DMS153 treated with DMSO at 0.1 percent for 48 hours (cell line): ENCODE measurements around the gene PI4K2B.
"Not testable (repeated sequence)": the region's sequence is repeated elsewhere in the genome, so short reads cannot be mapped to it uniquely, and the experiment has no call there.

Experiments
- DNase-seq: peaks from one replicate; lab custom pipeline; 2025; ENCODE audit not compliant: unreplicated experiment; lab: John Stamatoyannopoulos, UW

Gene PI4K2B

DNA sequence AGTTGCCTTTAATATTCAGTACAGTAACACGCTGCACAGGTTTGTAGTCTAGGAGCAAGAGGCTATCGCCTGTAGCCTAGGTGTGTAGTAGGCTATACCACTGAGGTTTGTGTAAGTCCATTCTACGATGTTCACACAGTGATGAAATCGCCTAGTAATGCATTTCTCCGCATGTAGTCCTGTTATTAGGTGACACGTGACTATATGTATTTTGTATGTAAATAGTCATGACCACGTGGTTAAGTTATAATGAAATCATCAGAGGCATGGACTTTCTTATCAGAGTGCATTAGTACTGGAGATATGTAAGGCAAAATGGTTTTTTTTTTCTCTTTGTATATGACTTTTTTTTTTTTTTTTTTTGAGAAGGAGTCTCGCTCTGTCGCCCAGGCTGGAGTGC is 68.8 kb downstream of the PI4K2B start:
- DNase-seq, result no peak

DNA sequence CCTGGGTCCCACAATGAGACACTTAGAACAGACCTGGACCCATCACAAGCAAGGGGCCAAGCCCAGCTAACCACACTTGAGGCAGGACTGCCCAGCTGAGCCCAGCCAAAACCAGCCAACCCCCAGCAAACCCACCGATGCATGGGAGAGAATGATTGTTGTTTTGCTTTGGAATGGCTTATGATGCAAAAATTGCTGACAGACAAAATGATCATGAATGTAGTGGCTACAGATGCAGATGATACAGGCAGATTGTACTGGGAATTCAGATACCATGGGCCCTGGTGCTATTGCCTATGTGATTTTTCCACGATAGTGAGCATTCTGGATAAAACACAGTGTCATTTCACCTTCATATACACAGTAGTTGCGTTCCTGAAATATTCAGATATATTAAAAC is 69.7 kb downstream of the PI4K2B start:
- DNase-seq, result no peak

DNA sequence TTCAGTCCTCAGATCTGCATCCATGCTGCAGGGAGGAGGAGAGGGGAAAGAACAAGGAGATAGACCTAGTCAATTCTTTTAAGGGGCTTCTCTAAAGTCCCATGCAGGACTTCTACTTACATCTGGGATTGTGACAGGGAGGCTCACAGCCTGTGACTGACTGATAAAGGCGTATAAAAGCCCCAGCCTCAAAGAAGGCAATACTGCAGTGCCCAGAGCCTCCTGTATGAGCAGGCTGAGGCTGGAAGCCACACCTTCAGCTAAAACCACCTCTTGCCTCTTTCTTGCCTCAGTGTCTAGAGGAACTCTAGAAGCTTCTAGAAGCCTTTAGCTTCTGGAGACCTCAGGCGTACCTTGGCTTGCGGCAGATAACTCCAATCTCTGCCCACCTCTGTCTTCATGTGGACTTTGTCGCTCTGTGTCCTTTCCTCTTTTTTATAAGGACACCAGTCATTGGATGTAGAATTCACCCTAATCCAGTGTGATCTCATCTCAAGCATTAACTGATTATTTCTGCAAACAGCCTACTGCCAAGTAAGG is 72.8 kb downstream of the PI4K2B start:
- no peak for DNase-seq

- no peak for DNase-seq
Measured at GRCh38 chr4:25307596-25307995, 73.8 kb downstream of the PI4K2B start.

DNA sequence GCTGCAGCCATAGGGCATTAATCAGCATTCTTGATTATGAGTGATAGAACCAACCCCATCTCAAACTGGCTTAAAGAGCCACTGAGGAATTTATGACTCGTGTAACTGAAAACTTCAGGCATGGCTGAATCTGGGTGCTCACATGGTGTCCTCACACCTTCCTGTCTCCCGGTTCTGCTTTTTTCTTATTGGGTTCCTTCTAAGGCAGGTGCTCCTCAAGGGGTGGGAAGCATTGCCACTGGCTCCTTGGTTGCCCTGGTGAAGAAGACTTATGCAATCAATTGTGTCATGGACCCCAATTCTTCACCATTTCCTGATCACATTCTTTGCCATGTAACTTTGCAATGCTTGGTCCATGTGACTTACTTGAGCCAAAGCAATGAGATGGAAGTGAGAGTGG is 74.5 kb downstream of the PI4K2B start:
- DNase-seq, result no peak

GRCh38 chr4:25308761-25309160 is 74.9 kb downstream of the PI4K2B start:
- no peak for DNase-seq

GRCh38 chr4:25310066-25310802 is 76.4 kb downstream of the PI4K2B start:
- no peak for DNase-seq

DNA sequence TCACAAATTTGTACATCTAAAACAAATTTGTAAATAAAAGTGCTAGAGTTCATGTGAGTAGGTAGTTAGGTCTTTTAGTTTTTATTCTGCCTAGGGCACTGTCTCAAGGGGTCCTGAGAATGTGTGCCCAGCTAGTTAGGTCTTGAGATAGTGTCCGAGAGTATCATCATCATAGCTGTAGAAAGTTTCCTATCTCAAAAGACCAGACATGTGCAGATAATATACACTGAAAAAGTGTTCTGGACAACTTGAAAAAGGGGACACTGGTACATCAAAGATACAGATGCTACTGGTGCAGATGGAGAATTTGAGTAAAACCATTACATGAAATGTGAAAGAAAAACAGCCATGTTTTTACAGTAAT is 77.0 kb downstream of the PI4K2B start:
- DNase-seq, result no peak

DNA sequence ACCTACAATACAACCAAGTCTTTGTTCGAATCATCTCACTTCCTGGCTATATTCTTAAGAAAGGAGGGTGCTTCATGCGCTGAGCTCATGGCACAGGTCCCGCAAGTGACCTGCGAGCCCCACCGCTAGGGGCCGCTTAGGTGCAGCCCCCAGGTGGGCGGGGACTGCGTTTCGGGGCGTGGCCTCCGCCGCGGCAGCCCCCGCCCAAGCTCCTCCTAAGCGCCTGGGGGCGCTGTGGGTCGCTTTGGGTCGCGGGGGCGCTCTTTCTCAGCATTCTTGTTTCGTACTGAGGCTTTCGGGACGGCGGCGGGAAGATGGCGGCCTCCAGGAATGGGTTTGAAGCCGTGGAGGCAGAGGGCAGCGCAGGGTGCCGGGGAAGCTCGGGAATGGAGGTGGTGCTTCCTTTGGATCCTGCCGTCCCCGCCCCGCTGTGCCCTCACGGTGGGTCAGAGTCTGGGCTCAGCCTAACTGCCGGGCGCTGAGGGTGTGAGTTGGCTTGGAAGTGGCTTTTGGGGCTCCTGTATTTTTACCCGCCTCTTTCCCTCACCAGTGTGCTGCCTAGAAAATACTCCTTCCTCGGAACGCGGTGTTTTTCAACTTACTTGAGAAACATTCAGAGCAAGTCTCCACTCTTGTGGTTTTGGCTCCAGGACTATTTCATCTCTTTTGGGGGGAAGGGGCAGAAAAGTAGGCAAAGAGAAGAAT is 78.8 kb downstream of the PI4K2B start, which contains the start of gene ZCCHC4:
TSS of gene ZCCHC4 (plus strand) at position 279 of the 705 bp plus-strand sequence. CDS start at position 315, 36 bp downstream.
- DNase-seq, result peak; percentile 19

GRCh38 chr4:25313201-25313895 is 79.5 kb downstream of the PI4K2B start:
- DNase-seq, result no peak

DNA sequence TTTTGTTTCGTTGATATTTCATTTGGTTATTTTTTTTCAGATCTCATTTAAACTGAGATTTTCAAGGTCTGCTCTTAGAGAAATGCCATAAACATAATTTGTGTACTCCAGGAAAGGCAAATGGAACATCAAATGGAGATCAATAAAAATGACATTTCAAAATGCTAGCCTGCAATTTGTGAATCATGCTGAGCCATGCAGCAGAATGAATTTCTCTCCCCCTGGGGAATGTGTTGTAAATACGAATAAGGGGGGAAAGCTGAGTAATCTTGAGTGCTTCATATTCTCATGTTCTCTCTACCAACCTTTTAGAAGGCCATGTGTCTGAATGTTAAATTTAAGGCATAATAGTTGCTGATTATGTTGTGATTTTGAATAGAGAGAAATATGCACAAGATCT is 86.5 kb downstream of the PI4K2B start:
- DNase-seq, result no peak

DNA sequence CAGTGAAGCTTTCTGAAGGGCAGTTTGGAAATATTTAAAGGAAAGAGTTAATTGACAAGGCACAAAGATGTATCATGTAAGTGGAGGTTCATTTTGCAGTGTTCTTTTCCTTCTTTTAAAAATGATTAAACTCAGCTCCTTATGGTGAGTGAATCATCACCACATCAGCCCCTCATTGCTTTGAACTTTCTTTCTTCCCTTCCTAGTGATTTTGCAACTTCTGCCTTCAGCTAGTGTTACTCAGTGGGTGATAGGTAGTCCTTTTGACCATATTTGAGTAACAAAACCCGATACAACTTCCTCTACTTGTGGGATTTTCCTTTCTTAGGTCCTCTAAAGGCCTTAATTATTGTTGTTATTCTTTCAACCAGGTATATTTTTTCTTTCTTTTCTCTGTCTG is 86.9 kb downstream of the PI4K2B start:
- DNase-seq, result no peak

GRCh38 chr4:25321703-25322102 is 87.9 kb downstream of the PI4K2B start:
- DNase-seq, result no peak

- DNase-seq, result not testable (repeated sequence)
Measured at GRCh38 chr4:25328463-25328862, 94.6 kb downstream of the PI4K2B start.
